AG04450 (cell line): ENCODE measurements around the gene LGALS3. TPM values are rescaled to one million over a fixed set of nuclear protein-coding genes. Genes with fewer than 3 reads are reported as not detected.
"Not testable (repeated sequence)": the region's sequence is repeated elsewhere in the genome, so short reads cannot be mapped to it uniquely, and the experiment has no call there.

Experiments used
- CTCF ChIA-PET: fragments of 300-600, 350-600 bp; formaldehyde crosslinking; extraction: SDS; loops from one replicate; lab custom pipeline; 2022; ENCODE audit warnings: antibody characterized with exemption, inconsistent platforms; lab: Charles Lee
- POLR2A ChIA-PET: fragments of 350-600 bp; formaldehyde crosslinking; extraction: SDS; loops from one replicate; lab custom pipeline; 2021; ENCODE audit warnings: antibody characterized with exemption, inconsistent platforms; lab: Yijun Ruan, JAX
- DNase-seq: peaks from one replicate; pipeline ENCODE4 v3.0.0-alpha.2; 2011; ENCODE audit warnings: low read depth, low spot score
- H3K27ac ChIP-seq: one replicate; pipeline ENCODE4 v1.5.1; 2012; ENCODE audit warnings: low read depth, low read length, control low read depth
- H3K27me3 ChIP-seq: one replicate; pipeline ENCODE4 v1.6.0; 2012; ENCODE audit warnings: low read length; ENCODE audit not compliant: control insufficient read depth, insufficient read depth
- H3K4me3 ChIP-seq: 2 replicates; pipeline ENCODE4 v1.5.1; 2011; ENCODE audit warnings: mild to moderate bottlenecking, low read depth, low read length, control low read depth
- H3K9me3 ChIP-seq: 2 replicates; pipeline ENCODE4 v1.5.1; 2012; ENCODE audit warnings: low read length; ENCODE audit not compliant: control insufficient read depth, insufficient read depth
- polyA minus RNA-seq: library from RNA; depleted of rRNA, polyadenylated mRNA; stranded (reverse); fragments of >200 nt; gene quantifications from 2 replicates; pipeline ENCODE4 v1.2.3, GENCODE V29; 2011; rRNA and poly(A)+ RNA removed
- polyA plus RNA-seq: library from polyadenylated mRNA; depleted of rRNA; stranded (reverse); fragments of >200 nt; gene quantifications from 2 replicates; pipeline ENCODE4 v1.2.3, GENCODE V29; 2011; rRNA removed
- TF ChIP-seq, protein P1 (sequence below): IDR thresholded peaks from 2 replicates; pipeline ENCODE4 v1.5.1; 2011; ENCODE audit warnings: low read depth, low read length, control low read depth, inconsistent platforms

LGALS3 gene
- 303 and 383 TPM in 2 replicates for polyA plus RNA-seq
- polyA minus RNA-seq, result 113 and 122 TPM in 2 replicates

DNA sequence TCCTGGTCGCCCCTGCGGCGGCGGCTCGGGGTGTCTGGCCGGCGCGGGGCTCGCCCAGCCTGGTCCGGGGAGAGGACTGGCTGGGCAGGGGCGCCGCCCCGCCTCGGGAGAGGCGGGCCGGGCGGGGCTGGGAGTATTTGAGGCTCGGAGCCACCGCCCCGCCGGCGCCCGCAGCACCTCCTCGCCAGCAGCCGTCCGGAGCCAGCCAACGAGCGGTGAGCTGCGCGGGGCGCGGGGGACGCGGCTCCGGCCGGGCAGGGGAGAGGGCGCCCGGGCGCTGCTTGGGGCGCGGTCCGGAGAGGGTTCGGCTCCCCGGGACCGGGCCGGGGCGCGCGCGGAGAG, at the start of gene LGALS3:
Gene LGALS3, plus strand, starts transcription at position 167 of the 342 bp plus-strand sequence. CDS start 8,122 bp downstream, outside the sequence.
- TF ChIP-seq, protein P1, sequence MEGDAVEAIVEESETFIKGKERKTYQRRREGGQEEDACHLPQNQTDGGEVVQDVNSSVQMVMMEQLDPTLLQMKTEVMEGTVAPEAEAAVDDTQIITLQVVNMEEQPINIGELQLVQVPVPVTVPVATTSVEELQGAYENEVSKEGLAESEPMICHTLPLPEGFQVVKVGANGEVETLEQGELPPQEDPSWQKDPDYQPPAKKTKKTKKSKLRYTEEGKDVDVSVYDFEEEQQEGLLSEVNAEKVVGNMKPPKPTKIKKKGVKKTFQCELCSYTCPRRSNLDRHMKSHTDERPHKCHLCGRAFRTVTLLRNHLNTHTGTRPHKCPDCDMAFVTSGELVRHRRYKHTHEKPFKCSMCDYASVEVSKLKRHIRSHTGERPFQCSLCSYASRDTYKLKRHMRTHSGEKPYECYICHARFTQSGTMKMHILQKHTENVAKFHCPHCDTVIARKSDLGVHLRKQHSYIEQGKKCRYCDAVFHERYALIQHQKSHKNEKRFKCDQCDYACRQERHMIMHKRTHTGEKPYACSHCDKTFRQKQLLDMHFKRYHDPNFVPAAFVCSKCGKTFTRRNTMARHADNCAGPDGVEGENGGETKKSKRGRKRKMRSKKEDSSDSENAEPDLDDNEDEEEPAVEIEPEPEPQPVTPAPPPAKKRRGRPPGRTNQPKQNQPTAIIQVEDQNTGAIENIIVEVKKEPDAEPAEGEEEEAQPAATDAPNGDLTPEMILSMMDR, result no peak
- H3K27ac ChIP-seq, result peak within 1 kb of the TSS; percentile 72
- no peaks in the 10 kb centered on the region for H3K27me3 ChIP-seq
- H3K9me3 ChIP-seq, result no peaks in the 10 kb centered on the region; the same call in 1 of the 2 replicates
- DNase-seq, result no peak
- ChIA-PET CTCF (no interaction called here), POLR2A (interaction anchor here (1.2 to 3.6 kb wide), 7 partner anchors 9 to 102 kb away, joined by 4 to 33 read pairs (median 5); partner anchors contain the start of genes MAPK1IP1L, SOCS4 and WDHD1)
- H3K4me3 ChIP-seq, result peak within 1 kb of the TSS; percentile 78

DNA sequence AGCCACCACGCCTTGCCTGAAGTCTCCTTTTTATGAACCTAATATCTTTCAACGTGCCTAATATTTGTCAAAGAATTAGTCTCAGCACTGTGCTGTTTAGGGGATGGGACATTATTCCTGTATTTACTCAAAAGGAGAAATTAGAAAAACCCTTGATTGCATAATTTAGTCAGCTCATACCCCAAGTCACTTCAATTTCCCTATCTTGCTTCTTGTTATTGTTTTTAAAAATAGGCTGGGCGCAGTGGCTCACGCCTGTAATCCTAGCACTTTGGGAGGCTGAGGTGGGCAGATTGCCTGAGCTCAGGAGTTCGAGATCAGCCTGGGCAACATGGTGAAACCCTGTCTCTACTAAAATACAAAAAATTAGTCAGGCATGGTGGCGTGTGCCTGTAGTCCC, 49.1 kb upstream of the LGALS3 start:
- not testable (repeated sequence) for DNase-seq, H3K9me3 ChIP-seq, H3K4me3 ChIP-seq, H3K27me3 ChIP-seq, H3K27ac ChIP-seq
- ChIA-PET CTCF (interaction anchor here (1.3 kb wide), 1 partner anchor 81 kb away, joined by 6 read pairs; no protein-coding TSS in a partner anchor), POLR2A (interaction anchor here (1.0 kb wide), 1 partner anchor 29 kb away, joined by 4 read pairs; the partner anchor contains the start of gene MAPK1IP1L)

DNA sequence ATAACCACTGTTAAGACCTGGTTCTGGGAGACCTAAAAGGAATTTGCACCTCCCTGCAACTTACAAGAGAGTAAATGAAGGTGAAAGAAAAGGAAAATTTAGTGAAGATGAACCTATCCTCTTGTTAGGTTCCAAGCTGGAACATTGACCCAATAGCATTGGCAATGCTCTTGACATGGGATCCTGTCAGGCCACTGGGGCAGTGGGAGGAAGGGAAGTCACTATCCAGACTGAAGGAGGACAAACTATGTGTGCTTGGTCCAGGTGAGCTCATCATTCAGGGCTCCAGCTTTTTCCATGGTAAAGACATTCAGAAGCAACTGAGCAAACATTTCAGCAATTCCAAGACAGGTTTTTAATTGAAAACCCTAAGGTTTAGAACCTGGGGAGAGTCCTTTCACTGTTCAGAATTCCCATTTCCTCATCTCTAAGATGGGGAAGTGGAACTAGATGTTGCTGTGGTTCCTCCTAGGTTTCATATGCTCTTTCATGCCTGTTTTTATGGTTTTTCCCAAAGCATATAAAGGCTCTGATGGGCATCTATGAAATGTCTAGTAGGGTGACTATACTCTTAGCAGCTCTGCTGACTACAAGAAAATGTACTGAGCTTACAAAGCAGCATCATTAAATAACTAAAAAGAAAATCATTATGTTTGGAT, 44.5 kb upstream of the LGALS3 start:
- TF ChIP-seq, protein P1, result no peak
- ChIA-PET CTCF (interaction anchor here (0.6 to 2.4 kb wide), 2 partner anchors 34 to 77 kb away, joined by 4 to 6 read pairs; no protein-coding TSS in a partner anchor), POLR2A (no interaction called here)
- H3K27me3 ChIP-seq, result no peaks in the 10 kb centered on the region
- DNase-seq, result no peak
- H3K4me3 ChIP-seq, result no peak overlapping the region
- H3K27ac ChIP-seq, result no peak overlapping the region
- no peaks in the 10 kb centered on the region for H3K9me3 ChIP-seq

DNA sequence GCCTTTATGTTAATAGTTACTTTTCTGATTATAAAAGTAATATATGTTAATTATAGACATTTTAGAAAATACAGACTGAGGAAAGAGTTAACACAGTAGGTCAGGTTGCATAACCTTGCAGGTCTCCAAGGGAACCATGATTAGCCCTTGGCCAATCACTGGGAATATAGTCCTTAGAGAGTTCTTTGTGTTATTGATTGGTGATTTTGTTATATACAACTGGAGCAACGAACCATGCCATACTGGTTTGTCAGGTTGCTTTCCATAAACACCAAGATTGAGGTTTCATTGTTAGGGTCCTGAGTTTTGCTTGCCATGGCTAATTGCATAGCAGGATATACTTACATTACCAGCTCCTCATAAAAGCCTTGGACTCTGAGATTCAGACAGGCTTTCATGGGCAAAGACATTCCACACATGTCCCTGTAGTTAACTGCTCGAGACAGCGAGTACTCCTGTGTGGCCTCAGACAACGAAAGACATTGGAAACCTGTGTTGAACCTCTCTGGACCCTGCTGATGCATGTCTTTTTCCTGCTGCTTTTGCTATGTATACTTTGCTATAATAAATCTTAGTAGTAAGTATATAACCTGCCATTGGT, 43.9 kb upstream of the LGALS3 start:
- POLR2A ChIA-PET, result no interaction called here
- no peak overlapping the region for H3K27ac ChIP-seq
- no peaks in the 10 kb centered on the region for H3K9me3 ChIP-seq
- H3K4me3 ChIP-seq, result no peak overlapping the region
- TF ChIP-seq, protein P1, result no peak
- DNase-seq, result no peak
- CTCF ChIA-PET, result interaction anchor here (0.6 to 2.4 kb wide), 2 partner anchors 34 to 76 kb away, joined by 4 to 6 read pairs; no protein-coding TSS in a partner anchor
- H3K27me3 ChIP-seq, result no peaks in the 10 kb centered on the region

DNA sequence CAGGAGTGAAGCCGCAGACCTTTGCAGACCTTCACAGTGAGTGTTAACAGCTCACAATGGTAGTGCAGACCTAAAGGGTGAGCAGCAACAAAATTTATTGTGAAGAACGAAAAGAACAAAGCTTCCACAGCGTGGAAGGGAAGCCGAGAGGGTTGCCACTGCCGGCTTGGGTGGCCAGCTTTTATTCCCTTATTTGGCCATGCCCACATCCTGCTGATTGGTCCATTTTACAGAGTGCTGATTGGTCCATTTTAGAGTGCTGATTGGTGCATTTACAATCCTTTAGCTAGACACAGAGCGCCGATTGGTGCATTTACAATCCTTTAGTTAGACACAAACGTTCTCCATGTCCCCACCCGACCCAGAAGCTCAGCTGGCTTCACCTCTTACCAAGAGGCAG, 42.1 kb upstream of the LGALS3 start:
- TF ChIP-seq, protein P1, result no peak
- no peak overlapping the region for H3K27ac ChIP-seq
- ChIA-PET POLR2A (no interaction called here), CTCF (interaction anchor here (1.2 to 5.3 kb wide), 2 partner anchors 15 to 73 kb away, joined by 3 to 88 read pairs; no protein-coding TSS in a partner anchor)
- H3K9me3 ChIP-seq, result no peaks in the 10 kb centered on the region
- no peak for DNase-seq
- no peaks in the 10 kb centered on the region for H3K27me3 ChIP-seq
- H3K4me3 ChIP-seq, result no peak overlapping the region
